ENCODE measurements around the gene HPRT1.
A peak's percentile ranks its signal among the peaks of the same experiment; 100 is the strongest.

Gene HPRT1

DNA sequence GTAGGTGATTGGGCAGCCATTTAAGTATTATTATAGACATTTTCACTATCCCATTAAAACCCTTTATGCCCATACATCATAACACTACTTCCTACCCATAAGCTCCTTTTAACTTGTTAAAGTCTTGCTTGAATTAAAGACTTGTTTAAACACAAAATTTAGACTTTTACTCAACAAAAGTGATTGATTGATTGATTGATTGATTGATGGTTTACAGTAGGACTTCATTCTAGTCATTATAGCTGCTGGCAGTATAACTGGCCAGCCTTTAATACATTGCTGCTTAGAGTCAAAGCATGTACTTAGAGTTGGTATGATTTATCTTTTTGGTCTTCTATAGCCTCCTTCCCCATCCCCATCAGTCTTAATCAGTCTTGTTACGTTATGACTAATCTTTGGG is 16.3 kb downstream of the HPRT1 start:
- H3K36me3 ChIP-seq (ENCODE audit: insufficient read depth, low read length), result peaks cover 51% of the 10 kb centered on the region
- no peak overlapping the region for H3K27ac ChIP-seq (ENCODE audit: low read depth, low read length)
- WGBS, result no CpG with 5 or more reads among the region's 1 CpG
- H3K4me3 ChIP-seq (ENCODE audit: low read length), result no peak overlapping the region
- H3K4me1 ChIP-seq (ENCODE audit: insufficient read depth, low read length), result no peaks in the 10 kb centered on the region
- no peak overlapping the region for H3K9ac ChIP-seq (ENCODE audit: low read depth, low read length)
- H3K27me3 ChIP-seq (ENCODE audit: insufficient read depth, low read length), result no peaks in the 10 kb centered on the region
- H3K9me3 ChIP-seq (ENCODE audit: insufficient read depth, low read depth, low read length), result no peaks in the 10 kb centered on the region

GRCh38 chrX:134478374-134478773 is 18.4 kb downstream of the HPRT1 start:
- Histone ChIP-seq H3K27me3 (ENCODE audit: insufficient read depth, low read length) (no peaks in the 10 kb centered on the region), H3K9me3 (ENCODE audit: insufficient read depth, low read depth, low read length) (no peaks in the 10 kb centered on the region), H3K27ac (ENCODE audit: low read depth, low read length) (no peak overlapping the region), H3K36me3 (ENCODE audit: insufficient read depth, low read length) (peaks cover 55% of the 10 kb centered on the region), H3K9ac (ENCODE audit: low read depth, low read length) (no peak overlapping the region), H3K4me3 (ENCODE audit: low read length) (no peak overlapping the region), H3K4me1 (ENCODE audit: insufficient read depth, low read length) (no peaks in the 10 kb centered on the region)
- WGBS, result 100% methylated on average over 2 of the region's 4 CpGs

DNA sequence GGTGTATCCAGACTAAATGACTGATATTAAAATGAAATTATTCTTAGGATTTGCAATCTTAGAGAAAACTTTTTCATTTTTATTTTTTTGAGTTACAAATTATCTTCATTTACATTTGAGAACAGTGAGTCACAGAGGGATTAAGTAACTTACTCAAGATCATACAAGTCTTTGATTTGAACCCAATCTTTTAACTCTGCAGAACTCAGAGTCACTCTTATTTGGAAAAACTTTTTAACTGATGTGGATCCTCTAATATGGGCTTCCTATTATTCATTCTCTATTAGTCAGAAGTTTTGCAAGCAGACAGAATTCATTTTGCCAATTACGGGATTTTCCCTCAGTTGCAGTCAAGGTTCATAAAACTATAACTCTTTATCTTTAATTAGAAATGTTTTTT is 20.1 kb downstream of the HPRT1 start:
- Histone ChIP-seq H3K9ac (ENCODE audit: low read depth, low read length) (no peak overlapping the region), H3K4me3 (ENCODE audit: low read length) (no peak overlapping the region), H3K27me3 (ENCODE audit: insufficient read depth, low read length) (no peaks in the 10 kb centered on the region), H3K27ac (ENCODE audit: low read depth, low read length) (no peak overlapping the region), H3K4me1 (ENCODE audit: insufficient read depth, low read length) (no peaks in the 10 kb centered on the region), H3K36me3 (ENCODE audit: insufficient read depth, low read length) (peaks cover 53% of the 10 kb centered on the region), H3K9me3 (ENCODE audit: insufficient read depth, low read depth, low read length) (no peaks in the 10 kb centered on the region)
- no CpG with 5 or more reads among the region's 1 CpG for WGBS

DNA sequence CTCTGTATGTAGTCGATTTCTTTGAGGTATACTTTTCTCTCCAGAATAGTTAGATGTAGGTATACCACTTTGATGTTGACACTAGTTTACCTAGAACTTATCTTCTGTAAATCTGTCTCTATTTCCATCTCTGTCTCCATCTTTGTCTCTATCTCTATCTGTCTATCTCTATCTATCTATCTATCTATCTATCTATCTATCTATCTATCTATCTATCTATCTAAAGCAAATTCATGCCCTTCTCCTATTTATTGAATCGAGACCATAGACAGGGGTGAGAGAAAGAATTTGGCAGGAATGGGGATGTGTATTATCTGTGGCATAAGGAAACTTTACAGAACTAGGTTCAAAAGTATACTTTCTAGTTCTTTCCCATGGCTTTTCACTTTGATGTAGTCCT is 21.4 kb downstream of the HPRT1 start:
- Histone ChIP-seq H3K4me3 (ENCODE audit: low read length) (no peak overlapping the region), H3K9me3 (ENCODE audit: insufficient read depth, low read depth, low read length) (no peaks in the 10 kb centered on the region), H3K27me3 (ENCODE audit: insufficient read depth, low read length) (no peaks in the 10 kb centered on the region), H3K4me1 (ENCODE audit: insufficient read depth, low read length) (no peaks in the 10 kb centered on the region), H3K27ac (ENCODE audit: low read depth, low read length) (no peak overlapping the region), H3K9ac (ENCODE audit: low read depth, low read length) (no peak overlapping the region), H3K36me3 (ENCODE audit: insufficient read depth, low read length) (peaks cover 42% of the 10 kb centered on the region)
- WGBS, result 80% methylated on average over 1 of the region's 2 CpGs

DNA sequence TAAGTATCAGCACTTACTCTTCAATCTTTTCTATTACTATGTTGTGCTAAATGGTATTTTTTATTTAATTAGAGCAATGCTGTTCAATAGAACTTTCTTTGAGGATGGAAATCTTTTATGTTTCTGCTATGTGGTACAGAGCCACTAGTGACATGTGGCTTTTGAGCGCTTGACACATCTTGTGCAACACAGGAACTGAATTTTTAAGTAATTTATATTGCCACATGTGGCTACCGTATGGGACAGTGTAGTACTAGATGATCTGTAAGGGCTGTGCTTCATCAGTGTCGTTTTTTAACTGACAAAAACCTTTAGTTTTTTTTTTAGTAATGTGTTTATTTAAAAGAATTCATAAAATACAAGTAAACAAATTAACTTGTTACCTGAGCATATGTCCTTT is 22.4 kb downstream of the HPRT1 start:
- Histone ChIP-seq H3K9me3 (ENCODE audit: insufficient read depth, low read depth, low read length) (no peaks in the 10 kb centered on the region), H3K27me3 (ENCODE audit: insufficient read depth, low read length) (no peaks in the 10 kb centered on the region), H3K36me3 (ENCODE audit: insufficient read depth, low read length) (peaks cover 47% of the 10 kb centered on the region), H3K4me3 (ENCODE audit: low read length) (no peak overlapping the region), H3K9ac (ENCODE audit: low read depth, low read length) (no peak overlapping the region), H3K4me1 (ENCODE audit: insufficient read depth, low read length) (no peaks in the 10 kb centered on the region), H3K27ac (ENCODE audit: low read depth, low read length) (no peak overlapping the region)
- WGBS, result 92% methylated on average over 2 of the region's 3 CpGs

DNA sequence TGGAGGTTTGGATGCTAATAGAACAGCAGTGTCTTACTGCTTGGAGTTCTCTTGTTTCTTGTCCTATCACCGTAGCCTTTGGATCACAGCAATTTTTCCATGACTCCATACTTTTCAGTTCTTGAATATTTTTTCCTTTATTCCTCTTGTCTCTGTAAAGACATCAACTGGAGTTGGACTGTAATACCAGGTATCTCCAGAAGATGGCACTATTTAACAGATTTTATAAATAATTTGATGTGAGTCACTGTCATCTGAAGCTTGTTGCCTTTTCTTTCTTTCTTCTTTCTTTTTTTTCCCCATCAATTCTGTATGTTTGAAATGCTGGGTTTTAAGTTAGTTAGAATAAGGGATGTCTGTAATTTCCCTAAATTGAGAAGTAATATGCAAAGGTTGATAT is 24.1 kb downstream of the HPRT1 start:
- Histone ChIP-seq H3K27me3 (ENCODE audit: insufficient read depth, low read length) (no peaks in the 10 kb centered on the region), H3K27ac (ENCODE audit: low read depth, low read length) (no peak overlapping the region), H3K4me3 (ENCODE audit: low read length) (no peak overlapping the region), H3K36me3 (ENCODE audit: insufficient read depth, low read length) (peaks cover 45% of the 10 kb centered on the region), H3K4me1 (ENCODE audit: insufficient read depth, low read length) (no peaks in the 10 kb centered on the region), H3K9ac (ENCODE audit: low read depth, low read length) (no peak overlapping the region), H3K9me3 (ENCODE audit: insufficient read depth, low read depth, low read length) (no peaks in the 10 kb centered on the region)
- 75% methylated on average over 1 of the region's 1 CpG for WGBS

DNA sequence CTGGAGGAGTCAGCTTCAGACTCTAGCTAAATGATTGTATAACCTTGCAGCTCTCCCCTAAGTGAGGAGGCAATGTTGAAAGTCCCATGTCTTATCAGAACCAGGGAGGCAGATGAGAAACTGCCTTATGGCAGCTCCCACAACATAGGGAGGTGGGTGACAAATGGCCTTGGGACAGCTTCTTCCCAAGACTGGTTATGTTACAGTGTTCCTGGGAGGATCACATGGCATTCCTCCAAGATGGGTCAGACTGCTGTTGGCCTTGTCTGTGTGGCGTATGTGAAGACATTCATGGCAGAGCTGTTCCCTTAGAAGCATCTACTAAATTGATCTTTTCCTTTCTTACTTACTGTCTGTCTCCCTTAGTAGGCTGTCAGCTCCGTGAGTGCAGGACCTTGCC is 42.0 kb downstream of the HPRT1 start:
- Histone ChIP-seq H3K36me3 (ENCODE audit: insufficient read depth, low read length) (peaks cover 32% of the 10 kb centered on the region), H3K4me1 (ENCODE audit: insufficient read depth, low read length) (no peaks in the 10 kb centered on the region), H3K9me3 (ENCODE audit: insufficient read depth, low read depth, low read length) (no peaks in the 10 kb centered on the region), H3K27me3 (ENCODE audit: insufficient read depth, low read length) (no peaks in the 10 kb centered on the region), H3K27ac (ENCODE audit: low read depth, low read length) (no peak overlapping the region), H3K4me3 (ENCODE audit: low read length) (no peak overlapping the region), H3K9ac (ENCODE audit: low read depth, low read length) (no peak overlapping the region)
- 92% methylated on average over 2 of the region's 2 CpGs for WGBS

DNA sequence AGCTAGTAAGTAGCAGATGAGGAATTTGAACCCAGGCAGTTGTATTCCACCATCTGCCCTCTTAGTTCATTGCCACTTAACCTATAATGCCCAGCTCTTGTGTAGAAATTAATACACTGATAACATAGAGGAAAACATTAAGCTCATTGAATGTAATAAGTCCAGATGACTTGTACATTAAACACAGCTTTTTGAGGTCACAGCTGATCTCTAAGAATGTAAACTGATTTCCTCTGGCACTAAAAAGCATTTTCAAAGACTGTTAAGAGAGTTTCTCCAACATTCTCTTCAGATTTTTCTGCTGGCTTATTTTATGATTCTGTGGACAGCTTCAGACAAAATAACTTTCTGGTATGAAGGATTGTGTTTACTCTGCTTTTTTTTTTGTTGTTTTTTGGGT is 42.7 kb downstream of the HPRT1 start:
- Histone ChIP-seq H3K27me3 (ENCODE audit: insufficient read depth, low read length) (no peaks in the 10 kb centered on the region), H3K4me3 (ENCODE audit: low read length) (no peak overlapping the region), H3K4me1 (ENCODE audit: insufficient read depth, low read length) (no peaks in the 10 kb centered on the region), H3K27ac (ENCODE audit: low read depth, low read length) (no peak overlapping the region), H3K9me3 (ENCODE audit: insufficient read depth, low read depth, low read length) (no peaks in the 10 kb centered on the region), H3K9ac (ENCODE audit: low read depth, low read length) (no peak overlapping the region), H3K36me3 (ENCODE audit: insufficient read depth, low read length) (peaks cover 32% of the 10 kb centered on the region)

DNA sequence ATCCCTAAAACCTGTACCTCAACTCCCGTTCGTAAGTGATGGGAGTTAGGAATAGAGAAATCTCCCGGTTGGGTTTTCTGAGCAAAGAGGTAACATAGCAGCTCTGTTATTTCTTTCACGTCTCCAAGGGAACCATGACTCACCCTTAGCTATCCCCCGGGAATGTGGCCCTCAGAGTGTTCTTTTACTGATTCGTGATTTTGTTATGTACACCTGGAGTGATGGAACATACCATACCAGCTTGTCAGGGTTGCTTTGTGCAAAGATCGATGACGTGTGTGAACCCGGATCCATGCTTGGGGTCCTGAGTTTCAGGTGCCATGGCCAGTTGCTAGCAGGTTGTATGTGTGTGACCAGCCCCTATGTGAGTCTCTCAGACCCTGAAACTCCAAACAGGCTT is 52.6 kb downstream of the HPRT1 start:
- peaks cover 12% of the 10 kb centered on the region; the same call in 1 of the 2 replicates for H3K4me1 ChIP-seq (ENCODE audit: insufficient read depth, low read length)
- H3K9me3 ChIP-seq (ENCODE audit: insufficient read depth, low read depth, low read length), result no peaks in the 10 kb centered on the region
- WGBS, result 82% methylated on average over 6 of the region's 9 CpGs
- no peak overlapping the region for H3K9ac ChIP-seq (ENCODE audit: low read depth, low read length)
- H3K27ac ChIP-seq (ENCODE audit: low read depth, low read length), result peak overlapping the region; percentile 35; the same call in 1 of the 2 replicates
- no peaks in the 10 kb centered on the region for H3K27me3 ChIP-seq (ENCODE audit: insufficient read depth, low read length)
- H3K4me3 ChIP-seq (ENCODE audit: low read length), result no peak overlapping the region
- H3K36me3 ChIP-seq (ENCODE audit: insufficient read depth, low read length), result no peaks in the 10 kb centered on the region

DNA sequence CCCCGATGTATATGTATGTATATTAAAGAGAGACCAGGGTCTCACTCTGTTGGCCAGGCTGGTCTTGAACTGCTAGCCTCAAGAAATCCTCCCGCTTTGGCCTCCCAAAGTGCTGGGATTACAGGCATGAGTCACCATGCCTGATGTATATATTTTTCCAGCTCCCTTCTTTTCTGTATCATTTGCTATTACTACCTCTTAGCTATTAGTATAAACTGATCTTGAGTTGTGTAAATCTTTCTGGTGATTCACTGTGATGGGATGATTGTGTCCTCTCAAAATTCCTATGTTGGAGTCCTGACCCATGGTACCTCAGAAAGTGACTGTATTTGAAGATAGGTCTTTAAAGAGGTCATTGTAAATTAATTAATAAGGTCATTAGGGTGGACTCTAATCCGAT is 53.1 kb downstream of the HPRT1 start:
- Histone ChIP-seq H3K4me3 (ENCODE audit: low read length) (no peak overlapping the region), H3K27ac (ENCODE audit: low read depth, low read length) (peak overlapping the region; percentile 35; the same call in 1 of the 2 replicates), H3K36me3 (ENCODE audit: insufficient read depth, low read length) (no peaks in the 10 kb centered on the region), H3K4me1 (ENCODE audit: insufficient read depth, low read length) (peaks cover 12% of the 10 kb centered on the region; the same call in 1 of the 2 replicates), H3K9me3 (ENCODE audit: insufficient read depth, low read depth, low read length) (no peaks in the 10 kb centered on the region), H3K9ac (ENCODE audit: low read depth, low read length) (no peak overlapping the region), H3K27me3 (ENCODE audit: insufficient read depth, low read length) (no peaks in the 10 kb centered on the region)
- 98% methylated on average over 2 of the region's 3 CpGs for WGBS

- no peaks in the 10 kb centered on the region for H3K4me1 ChIP-seq (ENCODE audit: insufficient read depth, low read length)
- no peak overlapping the region for H3K9ac ChIP-seq (ENCODE audit: low read depth, low read length)
- no peak overlapping the region for H3K27ac ChIP-seq (ENCODE audit: low read depth, low read length)
- WGBS, result 71% methylated on average over 3 of the region's 3 CpGs
- no peaks in the 10 kb centered on the region for H3K27me3 ChIP-seq (ENCODE audit: insufficient read depth, low read length)
- H3K36me3 ChIP-seq (ENCODE audit: insufficient read depth, low read length), result no peaks in the 10 kb centered on the region
- no peak overlapping the region for H3K4me3 ChIP-seq (ENCODE audit: low read length)
- no peaks in the 10 kb centered on the region for H3K9me3 ChIP-seq (ENCODE audit: insufficient read depth, low read depth, low read length)
These were observed 61.0 kb downstream of the HPRT1 start for GRCh38 chrX:134520860-134521390.

GRCh38 chrX:134524181-134524580 is 64.2 kb downstream of the HPRT1 start:
- no peak overlapping the region for H3K4me3 ChIP-seq (ENCODE audit: low read length)
- 97% methylated on average over 5 of the region's 6 CpGs for WGBS

More at GRCh38 chrX:134524181-134524580, 64.2 kb downstream of the HPRT1 start:
- H3K9ac ChIP-seq (ENCODE audit: low read depth, low read length), result no peak overlapping the region
- H3K9me3 ChIP-seq (ENCODE audit: insufficient read depth, low read depth, low read length), result no peaks in the 10 kb centered on the region
- H3K4me1 ChIP-seq (ENCODE audit: insufficient read depth, low read length), result no peaks in the 10 kb centered on the region
- H3K27ac ChIP-seq (ENCODE audit: low read depth, low read length), result no peak overlapping the region
- no peaks in the 10 kb centered on the region for H3K27me3 ChIP-seq (ENCODE audit: insufficient read depth, low read length)
- H3K36me3 ChIP-seq (ENCODE audit: insufficient read depth, low read length), result no peaks in the 10 kb centered on the region
